Activated gamma-delta T cell treated with anti-CD3 and anti-CD28 coated beads, Interleukin-2, amount 50 U/mL, for 16 hours (primary cell): ENCODE data around the gene ZNF684.
A peak's percentile ranks its signal among the peaks of the same experiment; 100 is the strongest.
"Not testable (repeated sequence)": the region's sequence is repeated elsewhere in the genome, so short reads cannot be mapped to it uniquely, and the experiment has no call there.

Experiments used
- DNase-seq: peaks from one replicate; pipeline ENCODE4 v3.0.0-alpha.2; 2020; ENCODE audit warnings: low read depth

Gene ZNF684

DNA sequence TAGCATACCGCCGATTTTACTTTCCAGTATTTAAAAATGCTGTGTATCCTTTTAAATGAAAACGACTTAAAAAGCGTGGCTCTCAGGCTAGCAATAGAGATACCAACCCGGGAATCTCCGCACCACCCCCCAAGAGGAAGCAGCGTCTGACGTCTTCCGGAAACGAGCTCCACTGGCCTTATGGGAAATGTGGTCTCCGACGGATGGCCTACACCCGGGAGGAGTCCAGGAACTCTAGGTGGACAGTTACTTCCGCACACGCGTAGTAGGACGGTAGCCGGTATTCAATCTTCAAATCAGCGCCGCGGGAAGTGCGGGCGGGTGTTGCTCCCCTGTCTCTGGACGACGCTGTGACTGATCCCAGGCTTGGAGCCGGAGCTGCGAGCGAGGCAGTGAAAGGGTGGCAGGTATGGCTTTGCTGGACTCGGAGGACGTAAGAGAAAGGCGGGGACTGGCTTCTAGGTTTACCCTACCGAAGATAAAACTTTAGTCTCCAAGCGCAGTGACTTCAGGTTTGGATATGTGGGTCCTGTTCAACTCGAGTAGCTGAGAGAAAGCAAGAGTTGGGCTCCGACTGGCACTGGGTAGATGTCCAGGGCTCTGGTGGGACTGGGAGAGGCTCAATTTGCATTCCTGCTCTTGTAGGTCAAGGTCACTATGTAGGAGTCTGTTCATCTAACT is at the start of gene ZNF684:
ZNF684 (plus strand) TSS at position 257 of the 681 bp plus-strand sequence. CDS start 1,530 bp downstream, outside the sequence.
- peak; percentile 75 for DNase-seq

DNA sequence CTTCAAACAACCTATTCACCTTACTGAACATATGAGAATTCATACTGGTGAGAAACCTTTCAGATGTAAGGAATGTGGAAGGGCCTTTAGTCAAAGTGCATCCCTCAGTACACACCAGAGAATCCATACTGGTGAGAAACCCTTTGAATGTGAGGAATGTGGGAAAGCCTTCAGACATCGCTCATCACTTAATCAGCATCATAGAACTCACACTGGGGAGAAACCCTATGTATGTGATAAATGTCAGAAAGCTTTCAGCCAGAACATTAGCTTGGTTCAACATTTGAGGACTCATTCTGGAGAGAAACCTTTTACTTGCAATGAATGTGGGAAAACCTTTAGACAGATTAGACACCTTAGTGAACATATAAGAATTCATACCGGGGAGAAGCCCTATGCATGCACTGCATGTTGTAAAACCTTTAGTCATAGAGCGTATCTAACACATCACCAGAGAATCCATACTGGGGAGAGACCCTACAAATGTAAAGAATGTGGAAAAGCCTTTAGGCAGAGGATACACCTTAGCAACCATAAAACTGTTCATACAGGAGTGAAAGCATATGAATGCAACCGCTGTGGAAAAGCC is 36.0 kb upstream of the ZNF684 start:
- DNase-seq: no peak

DNA sequence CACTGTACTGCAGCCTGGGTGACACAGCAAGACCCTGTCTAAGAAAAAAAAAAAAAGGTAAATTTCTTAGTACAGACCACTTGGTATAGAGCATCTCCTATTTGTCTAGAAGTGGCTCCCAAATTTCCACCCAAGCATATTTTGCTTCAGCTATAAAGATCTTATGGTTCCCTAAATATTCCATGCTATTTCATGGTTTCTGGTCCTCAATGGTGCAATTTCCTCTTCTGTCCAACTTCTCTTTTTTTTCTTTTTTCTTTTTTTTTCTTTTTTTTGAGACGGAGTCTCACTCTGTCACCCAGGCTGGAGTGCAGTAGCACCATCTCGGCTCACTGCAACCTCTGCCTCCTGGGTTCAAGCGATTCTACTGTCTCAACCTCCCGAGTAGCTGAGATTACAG is 28.8 kb upstream of the ZNF684 start:
- DNase-seq: not testable (repeated sequence)

DNA sequence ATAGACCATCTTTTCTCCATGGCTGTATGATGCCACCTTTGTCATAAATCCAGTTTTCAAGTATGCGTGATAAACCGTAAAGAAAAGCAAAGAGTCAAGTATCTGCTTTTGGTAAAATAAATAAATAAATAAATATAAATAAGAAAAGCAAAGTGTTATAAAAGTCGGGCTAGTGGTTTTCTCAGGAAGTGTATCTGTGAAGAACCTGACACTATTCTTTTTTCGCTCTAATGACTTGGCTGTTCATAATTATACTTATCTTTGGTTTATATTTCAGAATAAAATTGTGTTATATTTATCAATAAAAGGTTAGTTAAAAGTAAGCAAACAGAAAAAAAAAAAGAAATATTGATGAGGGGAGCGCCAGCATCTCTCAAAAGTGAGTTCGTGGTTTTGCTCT is 23.5 kb upstream of the ZNF684 start:
- DNase-seq: no peak

DNA sequence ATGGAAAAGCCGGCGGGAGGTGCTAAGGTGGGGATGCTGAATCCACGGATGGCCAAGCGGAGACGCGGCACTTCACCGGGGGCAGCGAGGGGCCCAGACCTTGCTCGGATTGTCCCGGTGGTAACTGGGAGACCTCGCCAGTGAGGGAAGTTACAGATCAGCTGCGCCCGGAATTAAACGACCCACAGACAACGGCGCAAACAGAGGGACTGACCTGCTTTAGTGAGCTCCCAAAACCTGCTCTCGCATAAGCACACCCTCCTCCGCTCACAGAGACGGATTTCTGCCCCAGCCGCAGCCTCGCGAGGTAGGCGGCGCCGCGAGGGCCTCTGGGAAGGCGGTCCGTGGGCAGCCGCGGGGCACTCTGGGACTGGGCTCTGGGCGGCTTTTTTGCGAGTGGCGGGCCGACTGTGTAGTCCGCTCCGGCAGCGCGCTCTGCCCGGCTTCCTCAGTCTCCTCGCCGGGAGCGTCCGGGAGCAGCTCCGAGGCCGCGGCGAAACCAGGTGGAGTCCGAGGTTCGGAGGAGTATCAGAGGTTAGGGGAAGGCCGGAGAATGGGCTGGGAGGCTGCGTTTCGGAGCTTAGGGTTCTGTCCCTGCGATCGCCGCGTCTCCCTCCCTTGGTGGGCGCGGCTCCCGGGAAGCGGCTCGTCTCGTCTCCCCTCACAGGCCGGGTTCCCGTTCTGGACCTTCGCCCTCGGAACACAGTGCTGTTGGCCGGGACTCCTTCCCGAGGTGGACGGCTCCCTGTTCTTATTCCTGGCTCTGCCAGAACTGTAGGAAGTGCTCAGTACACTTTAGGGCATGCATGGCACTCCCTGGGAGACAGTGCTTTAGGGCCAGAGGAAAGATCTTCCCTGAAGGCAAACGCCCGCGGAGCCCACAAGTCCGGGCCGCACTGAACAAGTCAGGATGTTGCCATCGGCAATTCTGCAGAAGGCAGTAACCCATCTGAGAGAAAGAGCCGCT is 22.8 kb upstream of the ZNF684 start, which contains the start of gene EXO5:
EXO5 (plus strand) TSS at position 393 of the 967 bp plus-strand sequence. CDS start 5,778 bp downstream, outside the sequence.
- peak; percentile 73 for DNase-seq

DNA sequence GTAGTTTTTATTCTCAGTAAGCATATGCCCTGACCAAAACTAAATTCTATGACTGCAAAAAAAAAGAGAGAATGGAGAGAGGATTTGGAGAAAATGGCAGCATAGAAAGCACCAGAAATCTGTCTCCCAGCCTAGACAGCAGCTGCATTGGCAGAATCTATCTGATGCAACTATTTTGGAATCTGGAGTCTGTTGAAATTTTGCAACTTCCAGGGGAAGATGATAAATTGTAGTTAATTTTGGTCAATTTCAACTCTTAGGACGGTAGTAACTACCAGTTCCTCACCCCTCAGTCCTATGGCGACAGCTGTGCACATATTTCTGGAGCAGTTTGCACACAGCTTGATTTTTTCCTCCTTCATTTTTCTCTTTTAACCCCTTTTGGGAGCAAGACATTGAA is 11.9 kb upstream of the ZNF684 start:
- no peak for DNase-seq

DNA sequence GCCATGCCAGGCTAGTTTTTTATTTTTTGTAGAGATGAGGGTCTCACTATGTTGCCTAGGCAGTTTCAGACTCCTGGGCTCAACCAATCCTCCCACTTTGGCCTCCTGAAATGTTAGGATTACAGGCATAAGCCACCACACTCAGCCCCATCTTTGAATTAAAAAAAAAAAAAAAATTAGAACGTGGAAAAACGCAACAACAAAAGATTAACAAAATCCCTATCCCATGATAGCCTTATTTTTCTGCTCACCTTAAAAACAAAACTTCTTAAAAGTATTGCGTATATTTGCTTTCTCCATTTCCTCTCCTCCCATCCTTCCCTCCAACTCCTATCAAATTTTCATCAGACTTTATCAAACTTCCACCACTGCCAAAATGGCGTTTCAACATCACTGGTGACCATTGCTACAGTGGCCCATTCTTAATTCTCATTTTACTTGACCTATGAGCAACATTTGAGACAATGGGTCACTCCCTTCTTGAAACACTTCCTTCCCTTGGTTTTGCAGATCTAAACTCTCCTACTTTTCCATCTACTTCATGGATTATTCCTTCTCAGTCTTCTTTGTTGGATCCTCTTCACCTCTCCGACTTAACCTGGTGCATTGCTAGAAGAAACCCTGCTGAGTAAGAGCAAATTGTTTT is 579 bp upstream of the ZNF684 start:
- DNase-seq: no peak

DNA sequence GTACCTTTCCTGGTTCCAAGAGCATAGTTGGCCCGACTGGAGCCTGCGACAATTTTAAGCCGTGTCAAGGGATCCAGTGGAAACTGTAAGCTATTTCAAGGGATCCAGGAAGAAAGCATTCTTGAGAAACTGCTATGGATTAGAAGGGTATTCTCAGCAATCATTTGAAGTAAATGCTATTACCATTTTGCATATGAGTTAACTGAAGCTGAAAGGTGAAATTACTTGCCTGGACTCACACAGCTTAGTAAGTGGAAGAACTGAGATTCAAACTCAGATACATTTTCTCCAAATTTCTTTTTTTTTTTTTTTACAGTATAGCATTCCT is 589 bp downstream of the ZNF684 start:
- DNase-seq: no peak

DNA sequence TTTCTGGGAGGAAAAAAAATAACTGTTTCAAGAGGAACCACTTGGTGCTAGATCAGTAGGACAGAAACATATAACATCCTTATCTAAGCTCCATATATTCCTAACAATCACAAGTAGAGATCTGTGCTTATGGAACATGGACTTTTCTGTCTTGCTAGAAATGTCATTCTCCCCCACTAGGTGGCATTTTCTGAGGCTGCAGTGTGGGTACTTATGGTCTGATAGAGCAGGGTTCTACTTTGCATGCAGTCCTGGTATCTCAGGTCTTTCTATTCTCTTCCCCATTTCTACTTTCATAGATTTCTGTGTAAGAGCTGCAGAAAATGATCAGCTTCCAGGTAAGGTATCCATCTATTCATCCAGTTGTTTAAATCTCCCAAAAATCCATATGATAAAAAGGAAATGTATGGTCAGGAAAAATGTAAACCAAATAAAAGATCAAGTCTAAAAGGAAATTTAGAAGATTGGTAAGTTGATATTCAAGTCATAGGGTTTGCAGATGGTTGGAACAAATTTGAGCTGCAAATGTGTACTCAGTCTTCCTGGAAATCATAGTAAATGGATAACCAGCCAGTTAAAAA is 1.5 kb downstream of the ZNF684 start:
- no peak for DNase-seq

DNA sequence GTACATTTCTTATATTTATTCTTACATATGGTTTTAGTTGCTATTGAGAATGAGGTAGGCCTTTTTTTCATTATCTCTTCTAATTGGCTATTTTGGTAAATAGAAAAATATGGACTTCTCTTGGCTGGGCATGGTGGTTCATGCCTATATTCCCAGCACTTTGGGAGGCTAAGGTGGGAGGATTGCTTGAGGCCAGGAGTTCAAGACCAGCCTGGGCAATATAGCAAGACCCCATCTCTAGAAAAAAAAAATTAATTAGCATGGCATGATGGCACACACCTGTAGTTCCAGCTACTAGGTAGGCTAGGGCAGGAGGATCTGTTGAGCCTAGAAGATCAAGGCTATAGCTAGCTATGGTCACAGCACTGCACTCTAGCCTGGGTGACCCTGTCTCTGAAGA is 3.2 kb downstream of the ZNF684 start:
- no peak for DNase-seq

DNA sequence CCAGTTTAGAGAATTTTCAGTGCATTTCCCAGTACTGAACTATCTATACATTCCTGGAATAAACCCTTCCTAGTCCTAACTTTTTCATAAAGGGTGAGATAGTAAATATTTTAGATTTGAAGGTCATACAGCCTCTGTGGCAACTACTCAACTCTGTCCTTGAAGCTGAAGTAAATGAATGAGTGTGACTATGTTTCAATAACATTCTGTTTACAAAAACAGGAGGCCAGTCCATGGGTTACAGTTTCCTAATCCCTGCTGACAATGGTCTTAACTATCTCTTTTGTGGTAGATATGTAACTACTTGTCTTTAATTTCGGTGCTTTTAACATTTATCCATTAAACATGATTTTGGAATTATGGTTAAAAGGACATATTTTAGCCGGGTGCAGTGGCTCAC is 4.3 kb downstream of the ZNF684 start:
- DNase-seq: no peak

DNA sequence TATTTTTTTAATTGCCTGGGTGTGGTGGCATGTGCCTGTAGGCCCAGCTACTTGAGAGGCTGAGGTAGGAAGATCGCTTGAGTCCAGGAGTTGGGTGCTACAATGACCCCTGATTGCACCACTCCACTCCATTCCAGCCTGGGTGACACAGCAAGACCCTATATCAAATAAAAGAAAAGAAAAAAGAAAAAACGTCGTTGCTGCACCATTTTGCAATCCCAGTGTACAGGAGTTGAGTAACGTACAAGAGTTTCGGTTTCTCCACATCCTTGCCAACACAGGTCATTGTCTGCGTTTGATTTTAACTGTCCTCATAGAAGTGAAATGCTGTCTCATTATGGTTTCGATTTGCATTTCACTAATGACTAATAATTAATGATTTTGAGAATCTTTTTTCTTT is 7.9 kb downstream of the ZNF684 start:
- DNase-seq: no peak

DNA sequence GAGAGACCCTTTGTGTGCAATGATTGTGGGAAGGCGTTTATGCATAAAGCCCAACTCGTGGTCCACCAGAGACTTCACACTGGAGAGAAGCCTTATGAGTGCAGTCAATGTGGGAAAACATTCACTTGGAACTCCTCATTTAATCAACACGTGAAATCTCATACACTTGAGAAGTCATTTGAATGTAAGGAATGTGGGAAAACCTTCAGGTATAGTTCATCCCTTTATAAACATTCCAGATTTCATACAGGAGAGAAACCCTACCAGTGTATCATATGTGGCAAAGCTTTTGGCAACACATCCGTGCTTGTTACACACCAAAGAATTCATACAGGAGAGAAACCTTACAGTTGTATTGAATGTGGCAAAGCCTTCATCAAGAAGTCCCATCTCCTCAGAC is 15.5 kb downstream of the ZNF684 start:
- no peak for DNase-seq

DNA sequence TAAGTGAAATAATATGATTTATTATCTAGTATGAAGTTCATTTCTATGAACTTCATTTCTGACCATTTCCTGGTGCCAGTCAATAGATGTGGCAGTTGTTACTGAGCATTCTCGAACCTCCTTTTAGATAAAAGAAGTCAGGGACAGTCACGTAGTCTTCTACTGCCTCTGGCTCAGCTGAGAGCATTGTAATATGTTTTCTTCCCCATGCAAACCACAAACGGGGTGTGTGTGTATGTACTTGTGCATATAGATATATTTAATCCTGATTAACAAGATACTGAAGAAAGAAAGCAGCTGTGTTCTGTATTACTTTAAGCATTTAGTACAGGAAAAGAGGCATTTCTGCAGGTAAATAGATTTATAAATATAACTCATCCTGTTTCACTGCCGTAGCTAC is 21.6 kb downstream of the ZNF684 start:
- DNase-seq: no peak

DNA sequence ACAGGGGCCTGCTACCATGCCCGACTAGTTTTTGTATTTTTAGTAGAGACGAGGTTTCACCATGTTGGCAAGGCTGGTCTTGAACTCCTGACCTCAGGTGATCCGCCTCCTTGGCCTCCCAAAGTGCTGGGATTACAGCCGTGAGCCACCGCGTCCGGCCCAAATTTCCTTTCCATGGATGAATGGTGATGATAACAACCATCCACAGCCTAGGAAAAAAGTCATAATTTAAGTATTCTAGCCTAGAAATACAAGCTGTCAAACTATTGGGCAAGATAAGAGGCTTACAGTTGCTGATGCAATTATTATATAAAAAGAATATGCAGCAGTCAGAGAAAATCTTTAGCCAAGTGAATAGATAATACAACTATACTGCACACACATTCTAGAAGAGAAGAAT is 23.4 kb downstream of the ZNF684 start:
- DNase-seq: not testable (repeated sequence)

DNA sequence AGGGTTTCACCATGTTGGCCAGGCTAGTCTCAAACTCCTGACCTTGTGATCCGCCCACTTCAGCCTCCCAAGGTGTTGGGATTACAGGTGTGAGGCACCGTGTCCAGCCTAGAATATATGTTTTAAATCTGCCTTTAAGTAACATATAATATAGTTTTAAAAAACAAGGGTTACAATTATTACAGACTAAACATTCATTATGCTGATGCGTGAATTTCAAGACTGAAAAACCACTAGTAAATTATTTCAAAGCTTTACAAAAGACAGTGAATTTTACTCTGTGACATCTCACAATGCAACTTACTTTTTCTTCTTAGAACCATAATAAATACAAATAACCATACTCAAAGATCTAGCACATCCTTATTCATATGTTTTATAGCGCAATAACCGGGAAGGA is 24.7 kb downstream of the ZNF684 start:
- no peak for DNase-seq

DNA sequence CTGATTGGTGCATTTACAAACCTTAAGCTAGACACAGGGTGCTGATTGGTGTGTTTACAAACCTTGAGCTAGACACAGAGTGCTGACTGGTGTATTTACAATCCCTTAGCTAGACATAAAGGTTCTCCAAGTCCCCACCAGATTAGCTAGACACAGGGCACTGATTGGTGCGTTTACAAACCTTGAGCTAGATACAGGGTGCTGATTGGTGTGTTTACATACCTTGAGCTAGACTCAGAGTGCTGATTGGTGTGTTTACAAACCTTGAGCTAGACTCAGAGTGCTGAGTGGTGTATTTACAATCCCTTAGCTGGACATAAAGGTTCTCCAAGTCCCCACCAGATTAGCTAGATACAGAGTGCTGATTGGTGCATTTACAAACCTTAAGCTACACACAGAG is 26.8 kb downstream of the ZNF684 start:
- not testable (repeated sequence) for DNase-seq

DNA sequence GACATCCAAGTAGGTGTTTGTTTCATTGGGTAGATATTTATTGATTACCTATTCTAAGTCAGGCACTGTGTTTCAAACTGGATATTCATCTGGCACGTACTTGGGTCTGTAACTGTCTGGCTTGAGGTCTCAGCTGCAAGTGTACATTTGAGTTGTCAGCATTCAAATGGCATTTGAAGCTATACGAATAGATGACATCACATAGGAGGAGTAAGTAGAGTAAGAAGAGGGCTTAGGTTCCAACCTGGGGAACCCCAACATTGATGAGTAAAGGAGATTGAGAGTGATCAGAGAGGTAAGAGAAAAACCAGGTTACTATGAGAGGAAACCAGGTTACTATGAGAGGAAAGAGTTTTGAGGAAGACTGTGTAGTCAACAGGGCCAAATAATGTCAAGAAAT is 30.7 kb downstream of the ZNF684 start:
- no peak for DNase-seq

DNA sequence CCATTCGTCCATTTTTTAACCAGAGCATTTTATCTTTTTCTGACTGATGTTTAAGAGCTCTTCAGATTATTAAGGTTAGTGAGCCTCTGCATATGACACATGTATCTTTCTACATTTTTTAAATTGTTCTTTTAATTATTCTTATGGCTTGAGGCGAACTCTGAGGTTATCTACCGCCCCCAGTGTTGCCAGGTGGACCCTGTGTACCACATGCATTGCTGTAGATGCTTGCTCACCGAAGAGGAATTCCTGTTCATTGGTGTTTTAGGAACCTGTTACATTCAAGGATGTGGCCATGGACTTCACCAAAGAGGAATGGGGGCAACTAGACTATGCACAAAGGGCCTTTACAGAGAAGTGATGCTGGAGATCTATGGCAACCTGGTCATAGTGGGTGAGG is 31.8 kb downstream of the ZNF684 start:
- DNase-seq: no peak

DNA sequence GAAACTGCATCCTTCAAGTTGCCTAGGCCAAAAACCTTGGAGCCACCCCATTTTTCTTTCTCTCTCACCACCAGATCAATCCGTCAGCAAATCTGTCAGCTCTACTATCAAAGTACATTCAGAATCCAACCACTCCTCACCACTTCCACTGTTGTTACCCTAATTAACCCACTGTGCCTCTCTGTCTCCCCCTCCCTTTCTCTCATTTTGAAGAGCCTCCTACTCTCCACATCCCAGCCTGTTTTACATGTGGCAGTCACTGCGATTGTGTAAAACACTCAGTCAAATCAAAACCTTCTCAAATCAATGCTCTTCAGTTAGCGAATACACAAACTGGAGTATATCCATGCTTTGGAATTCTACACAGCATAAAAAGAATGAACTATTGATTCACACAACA is 33.1 kb downstream of the ZNF684 start:
- DNase-seq: no peak

DNA sequence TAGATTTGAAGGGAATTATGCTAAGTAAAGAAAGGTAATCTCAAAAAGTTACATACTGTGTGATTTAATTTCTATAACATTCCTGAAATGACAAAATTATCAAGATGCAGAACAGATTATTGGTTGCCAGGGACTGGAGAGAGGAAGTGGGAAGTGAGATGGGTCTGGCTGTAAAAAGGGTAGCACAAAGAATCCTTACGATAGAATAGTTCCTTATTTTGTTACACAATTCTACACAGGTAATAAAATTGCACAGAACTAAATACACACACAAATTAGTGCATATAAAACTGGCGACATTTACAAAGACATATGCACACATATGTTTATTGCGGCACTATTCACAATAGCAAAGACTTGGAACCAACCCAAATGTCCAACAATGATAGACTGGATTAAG is 33.5 kb downstream of the ZNF684 start:
- no peak for DNase-seq

DNA sequence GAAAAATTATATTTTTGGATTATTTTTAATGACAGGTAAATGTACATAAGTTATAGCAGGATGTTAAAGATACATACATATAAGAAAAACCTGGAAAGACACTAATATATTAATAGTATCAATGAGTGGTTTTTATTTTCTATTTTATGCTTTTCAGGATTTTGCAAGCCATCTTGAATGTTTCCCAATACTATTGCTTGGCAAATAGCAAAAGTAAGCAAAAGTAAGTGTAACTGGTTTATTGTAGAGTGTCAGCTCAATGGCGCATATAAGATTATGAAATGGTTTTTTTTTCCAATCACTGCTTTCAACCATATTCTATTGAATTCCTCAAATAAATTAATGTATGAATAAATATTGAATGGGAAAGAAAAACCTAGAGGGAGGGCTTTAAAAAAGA is 36.4 kb downstream of the ZNF684 start:
- no peak for DNase-seq
